ENCODE results near the gene IPO5.
"Not testable (repeated sequence)": the region's sequence is repeated elsewhere in the genome, so short reads cannot be mapped to it uniquely, and the experiment has no call there.

The IPO5 gene

DNA sequence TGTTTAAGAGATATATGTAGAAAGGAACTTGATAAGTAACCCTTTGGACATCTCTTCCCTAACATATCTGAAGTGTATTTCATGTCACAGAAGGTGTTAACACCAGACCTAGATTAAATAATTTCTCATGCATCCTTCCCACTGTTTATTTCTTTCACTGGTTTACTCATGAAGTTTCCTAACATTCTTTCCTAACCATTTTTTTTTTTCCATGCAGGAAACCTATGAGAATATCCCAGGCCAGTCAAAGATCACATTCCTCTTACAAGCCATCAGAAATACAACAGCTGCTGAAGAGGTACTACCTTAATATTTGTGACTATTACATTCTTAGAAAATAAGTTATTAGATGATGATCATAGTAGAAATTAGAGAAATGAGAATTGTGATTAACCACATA, 28.8 kb downstream of the IPO5 start:
- DNase-seq: no peak
- in situ Hi-C loops (cut with HindIII; ENCODE audit: low pct_ligation_motif_present, low pct_unique_long_range_greater_than_20kb, low sequenced_read_pairs): no loop called here

GRCh38 chr13:97986835-97987234, 33.4 kb downstream of the IPO5 start:
- in situ Hi-C loops (cut with HindIII; ENCODE audit: low pct_ligation_motif_present, low pct_unique_long_range_greater_than_20kb, low sequenced_read_pairs): no loop called here
- DNase-seq: no peak

DNA sequence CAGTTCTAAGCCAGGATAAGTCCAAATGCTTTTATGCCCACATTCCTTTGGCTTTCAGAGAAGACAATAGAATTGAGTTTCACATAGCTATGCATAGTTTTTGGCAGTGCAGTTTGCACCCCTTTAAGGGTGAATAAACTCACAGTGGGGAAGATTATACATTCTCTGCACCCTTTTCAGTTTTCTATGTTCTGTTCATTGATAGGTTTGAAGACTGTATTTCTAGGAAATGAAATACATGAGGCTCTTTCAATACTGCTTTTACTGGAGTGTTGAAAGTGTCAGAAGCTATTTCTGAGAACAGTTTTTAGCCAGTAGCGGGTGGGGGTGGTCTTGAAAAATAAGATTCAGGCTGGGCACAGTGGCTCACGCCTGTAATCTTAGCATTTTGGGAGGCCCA, 46.2 kb downstream of the IPO5 start:
- DNase-seq: no peak
- in situ Hi-C loops (cut with HindIII; ENCODE audit: low pct_ligation_motif_present, low pct_unique_long_range_greater_than_20kb, low sequenced_read_pairs): loop anchor here (25.0 kb wide), 1 partner anchor 438 kb away; no protein-coding TSS in a partner anchor

GRCh38 chr13:98004107-98004506, 50.6 kb downstream of the IPO5 start:
- in situ Hi-C loops (cut with HindIII; ENCODE audit: low pct_ligation_motif_present, low pct_unique_long_range_greater_than_20kb, low sequenced_read_pairs): loop anchor here (25.0 kb wide), 1 partner anchor 433 kb away; no protein-coding TSS in a partner anchor
- DNase-seq: no peak

DNA sequence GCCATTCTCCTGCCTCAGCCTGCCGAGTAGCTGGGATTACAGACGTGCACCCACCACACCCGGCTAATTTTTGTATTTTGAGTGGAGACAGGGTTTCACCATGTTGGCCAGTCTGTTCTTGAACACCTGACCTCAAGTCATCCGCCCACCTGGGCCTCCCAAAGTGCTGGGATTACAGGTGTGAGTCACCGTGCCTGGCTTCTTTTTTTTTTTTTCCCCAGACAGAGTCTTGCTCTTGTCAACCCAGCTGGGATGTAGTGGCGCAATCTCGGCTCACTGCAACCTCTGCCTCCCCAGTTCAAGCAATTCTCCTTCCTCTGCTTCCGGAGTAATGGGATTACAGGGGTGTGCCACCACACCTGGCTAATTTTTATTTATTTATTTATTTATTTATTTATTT, 51.5 kb downstream of the IPO5 start:
- in situ Hi-C loops (cut with HindIII; ENCODE audit: low pct_ligation_motif_present, low pct_unique_long_range_greater_than_20kb, low sequenced_read_pairs): loop anchor here (25.0 kb wide), 1 partner anchor 432 kb away; no protein-coding TSS in a partner anchor
- DNase-seq: not testable (repeated sequence)

DNA sequence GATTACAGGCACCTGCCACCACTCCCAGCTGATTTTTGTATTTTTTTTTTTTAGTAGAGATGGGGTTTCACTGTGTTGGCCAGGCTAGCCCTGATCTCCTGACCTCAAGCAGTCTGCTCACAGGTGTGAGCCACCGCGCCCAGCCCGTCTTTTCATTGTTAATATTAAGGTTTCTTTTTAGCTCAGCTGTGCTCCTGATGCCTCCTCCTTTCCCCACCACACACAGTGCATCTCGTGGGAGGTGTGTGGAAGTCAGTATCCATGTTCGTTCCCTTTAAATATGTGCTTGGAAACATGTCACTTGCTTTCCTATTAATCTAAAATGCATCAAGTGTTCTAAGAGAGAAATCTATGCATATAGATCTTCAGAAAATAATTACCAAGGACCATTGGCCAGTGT, 53.5 kb downstream of the IPO5 start:
- in situ Hi-C loops (cut with HindIII; ENCODE audit: low pct_ligation_motif_present, low pct_unique_long_range_greater_than_20kb, low sequenced_read_pairs): loop anchor here (25.0 kb wide), 1 partner anchor 430 kb away; no protein-coding TSS in a partner anchor
- no peak for DNase-seq

DNA sequence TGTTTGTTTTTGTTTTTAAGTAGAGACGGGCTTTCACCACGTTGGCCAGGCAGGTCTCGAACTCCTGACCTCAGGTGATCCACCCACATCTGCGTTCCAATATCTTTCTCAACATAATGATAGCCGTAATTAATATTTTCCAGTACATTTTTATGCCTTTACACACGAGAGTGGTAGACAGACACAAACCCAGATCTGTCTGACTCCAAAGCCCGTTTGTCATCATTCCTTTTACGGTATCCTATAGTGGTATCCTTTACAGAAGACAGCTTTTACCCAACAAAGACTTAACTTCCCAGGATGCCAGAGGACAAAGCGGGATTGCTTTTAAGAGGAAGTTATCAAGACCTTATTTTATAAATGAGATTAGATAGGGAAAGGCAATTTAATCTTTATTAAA, 59.8 kb downstream of the IPO5 start:
- no peak for DNase-seq
- in situ Hi-C loops (cut with HindIII; ENCODE audit: low pct_ligation_motif_present, low pct_unique_long_range_greater_than_20kb, low sequenced_read_pairs): loop anchor here (25.0 kb wide), 1 partner anchor 424 kb away; no protein-coding TSS in a partner anchor

GRCh38 chr13:98014766-98015165, 61.3 kb downstream of the IPO5 start:
- no peak for DNase-seq
- in situ Hi-C loops (cut with HindIII; ENCODE audit: low pct_ligation_motif_present, low pct_unique_long_range_greater_than_20kb, low sequenced_read_pairs): loop anchor here (25.0 kb wide), 1 partner anchor 423 kb away; no protein-coding TSS in a partner anchor

DNA sequence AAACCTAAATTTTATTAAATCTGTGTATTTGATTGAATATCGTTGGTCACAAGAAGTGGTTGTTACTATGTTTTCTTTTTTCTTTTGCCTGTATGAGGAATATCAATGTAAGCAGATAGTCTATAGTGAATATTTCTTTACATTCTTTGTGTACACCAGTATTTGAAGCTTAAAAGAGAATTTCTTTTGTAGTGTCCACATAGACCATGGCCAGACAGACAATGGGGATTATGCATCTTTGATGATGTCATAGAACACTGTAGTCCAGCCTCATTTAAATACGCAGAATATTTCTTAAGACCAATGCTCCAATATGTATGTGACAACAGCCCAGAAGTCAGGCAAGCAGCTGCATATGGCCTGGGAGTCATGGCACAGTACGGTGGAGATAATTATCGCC, 64.8 kb downstream of the IPO5 start:
- in situ Hi-C loops (cut with HindIII; ENCODE audit: low pct_ligation_motif_present, low pct_unique_long_range_greater_than_20kb, low sequenced_read_pairs): loop anchor here (25.0 kb wide), 1 partner anchor 419 kb away; no protein-coding TSS in a partner anchor

GRCh38 chr13:98019186-98019585, 65.7 kb downstream of the IPO5 start:
- no peak for DNase-seq
- in situ Hi-C loops (cut with HindIII; ENCODE audit: low pct_ligation_motif_present, low pct_unique_long_range_greater_than_20kb, low sequenced_read_pairs): loop anchor here (25.0 kb wide), 1 partner anchor 418 kb away; no protein-coding TSS in a partner anchor

More for the DNA sequence above, 64.8 kb downstream of the IPO5 start:
- DNase-seq: no peak

- no peak for DNase-seq
- in situ Hi-C loops (cut with HindIII; ENCODE audit: low pct_ligation_motif_present, low pct_unique_long_range_greater_than_20kb, low sequenced_read_pairs): loop anchor here (25.0 kb wide), 1 partner anchor 417 kb away; no protein-coding TSS in a partner anchor
Observed at GRCh38 chr13:98020271-98020670, 66.8 kb downstream of the IPO5 start.

- in situ Hi-C loops (cut with HindIII; ENCODE audit: low pct_ligation_motif_present, low pct_unique_long_range_greater_than_20kb, low sequenced_read_pairs): loop anchor here (25.0 kb wide), 1 partner anchor 415 kb away; no protein-coding TSS in a partner anchor
- peak; percentile 35 for DNase-seq
Observed at GRCh38 chr13:98022210-98022609, 68.7 kb downstream of the IPO5 start.

GRCh38 chr13:98025480-98026025, 72.1 kb downstream of the IPO5 start:
- in situ Hi-C loops (cut with HindIII; ENCODE audit: low pct_ligation_motif_present, low pct_unique_long_range_greater_than_20kb, low sequenced_read_pairs): no loop called here
- no peak for DNase-seq

DNA sequence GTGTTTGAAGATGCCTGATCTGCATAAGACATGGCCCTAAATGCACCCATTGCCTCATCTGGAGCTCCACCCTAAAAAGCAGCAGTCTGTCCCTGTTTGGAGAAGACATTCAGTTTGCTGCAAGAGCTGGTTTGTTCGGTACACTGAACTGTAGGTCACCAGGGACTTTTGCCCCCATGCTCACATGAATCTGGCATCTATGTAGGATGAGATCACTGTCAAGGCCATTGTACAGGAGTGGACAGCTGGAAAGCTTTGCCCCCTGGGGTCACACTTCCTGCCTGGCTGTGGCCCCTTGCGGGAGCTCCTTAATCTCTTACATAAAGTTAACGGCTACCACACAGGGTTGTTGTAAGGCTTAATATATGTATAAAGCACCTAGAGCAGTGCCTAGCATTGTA, 73.0 kb downstream of the IPO5 start:
- in situ Hi-C loops (cut with HindIII; ENCODE audit: low pct_ligation_motif_present, low pct_unique_long_range_greater_than_20kb, low sequenced_read_pairs): no loop called here
- DNase-seq: no peak

- in situ Hi-C loops (cut with HindIII; ENCODE audit: low pct_ligation_motif_present, low pct_unique_long_range_greater_than_20kb, low sequenced_read_pairs): no loop called here
- DNase-seq: no peak
Observed at GRCh38 chr13:98032168-98032567, 78.7 kb downstream of the IPO5 start.

DNA sequence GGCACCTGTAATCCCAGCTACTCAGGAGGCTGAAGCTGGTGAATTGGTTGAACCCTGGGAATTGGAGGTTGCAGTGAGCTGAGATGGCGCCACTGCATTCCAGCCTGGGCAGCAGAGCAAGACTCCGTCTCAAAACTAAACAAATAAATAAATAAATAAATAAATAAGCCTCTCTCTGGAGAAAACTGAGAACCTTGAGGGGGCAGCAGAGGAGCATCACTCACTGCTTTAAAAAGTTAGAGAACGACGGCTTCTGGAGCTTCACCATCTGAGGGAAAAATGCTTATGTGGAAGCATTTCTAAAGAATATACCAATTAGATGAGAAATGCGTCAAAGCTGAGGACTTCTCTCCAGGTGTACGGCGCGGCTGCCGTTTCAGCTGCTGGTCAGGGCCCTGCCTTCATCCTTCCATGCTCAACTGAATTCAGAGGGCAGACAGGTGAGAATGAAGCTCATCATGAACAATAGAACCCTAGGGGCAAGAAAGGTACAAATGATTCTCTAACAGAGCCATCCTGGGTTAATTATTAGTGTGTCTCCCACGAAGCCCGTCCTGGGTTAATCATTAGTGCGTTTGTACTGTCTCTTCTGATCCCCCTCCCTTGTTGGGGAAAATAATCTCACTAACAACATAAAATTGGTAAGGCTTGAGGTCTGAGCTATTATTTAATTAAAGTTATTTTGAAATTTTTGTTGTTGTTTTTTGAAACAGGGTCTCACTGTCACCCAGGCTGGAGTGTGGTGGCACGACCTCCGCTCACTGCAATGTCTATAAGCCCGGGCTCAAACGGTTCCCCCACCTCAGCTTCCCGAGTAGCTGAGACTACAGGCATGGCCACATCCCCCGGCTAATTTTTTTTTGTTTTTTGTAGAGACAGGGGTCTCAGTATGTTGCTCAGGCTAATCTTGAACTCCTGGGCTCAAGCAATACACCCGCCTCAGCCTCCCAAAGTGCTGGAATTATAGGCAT, 80.1 kb downstream of the IPO5 start:
- peak; percentile 68 for DNase-seq
- in situ Hi-C loops (cut with HindIII; ENCODE audit: low pct_ligation_motif_present, low pct_unique_long_range_greater_than_20kb, low sequenced_read_pairs): no loop called here

DNA sequence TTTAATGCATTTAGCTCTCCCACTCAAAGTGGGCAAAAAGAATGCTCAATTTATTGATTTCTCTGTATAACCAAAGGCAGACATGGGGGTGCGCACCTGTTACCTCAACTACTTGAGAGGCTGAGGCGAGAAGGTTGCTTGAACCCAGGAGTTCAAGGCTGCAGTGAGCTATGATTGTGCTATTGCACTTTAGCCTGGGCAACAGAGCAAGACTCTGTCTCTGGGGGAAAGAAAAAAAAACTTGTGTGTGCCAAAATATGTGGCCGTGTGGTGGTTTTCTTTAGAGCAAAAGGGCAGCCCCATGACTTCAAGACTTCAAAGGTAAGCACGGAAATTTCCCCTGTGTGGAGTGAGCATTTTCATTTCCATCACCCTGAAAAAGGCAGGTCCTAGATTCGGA, 81.9 kb downstream of the IPO5 start:
- DNase-seq: no peak
- in situ Hi-C loops (cut with HindIII; ENCODE audit: low pct_ligation_motif_present, low pct_unique_long_range_greater_than_20kb, low sequenced_read_pairs): no loop called here

- DNase-seq; in situ Hi-C loops (cut with HindIII; ENCODE audit: low pct_ligation_motif_present, low pct_unique_long_range_greater_than_20kb, low sequenced_read_pairs): not testable (repeated sequence)
Observed at GRCh38 chr13:98036564-98037302, 83.3 kb downstream of the IPO5 start.

DNA sequence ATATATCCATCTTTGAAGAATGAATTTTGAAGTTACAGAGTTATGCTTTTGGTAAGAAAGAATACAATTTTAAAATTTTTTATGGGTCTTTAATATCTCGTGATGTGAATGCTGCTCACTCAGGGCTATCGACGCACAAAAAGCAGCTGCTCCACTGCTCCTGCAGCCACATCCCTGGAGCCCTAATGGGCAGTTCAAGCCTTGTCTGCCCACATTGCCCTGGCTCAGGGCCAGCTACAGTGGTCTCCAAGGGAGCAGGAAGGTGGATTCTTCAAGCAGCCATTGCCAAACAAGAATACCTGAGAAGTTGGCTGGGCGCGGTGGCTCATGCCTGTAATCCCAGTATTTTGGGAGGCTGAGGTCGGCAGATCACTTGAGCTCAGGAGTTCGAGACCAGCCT, 85.8 kb downstream of the IPO5 start:
- in situ Hi-C loops (cut with HindIII; ENCODE audit: low pct_ligation_motif_present, low pct_unique_long_range_greater_than_20kb, low sequenced_read_pairs): no loop called here
- DNase-seq: no peak

Measured in ACHN (cell line).